Measurements from ENCODE around the gene SDR39U1.

The SDR39U1 gene

GRCh38 chr14:24429395-24430142, 13.0 kb downstream of the SDR39U1 start, which contains the start of the genes CBLN3 and KHNYN:
CBLN3 (minus strand) TSS chr14:24429668; CDS start chr14:24429054, 614 bp downstream.
KHNYN (plus strand) TSS chr14:24429954; CDS start chr14:24430731, 777 bp downstream.
- peak; percentile 90 for DNase-seq (ENCODE audit: low read depth)

GRCh38 chr14:24428628-24429394, 13.8 kb downstream of the SDR39U1 start:
- no peak for DNase-seq (ENCODE audit: low read depth)

DNA sequence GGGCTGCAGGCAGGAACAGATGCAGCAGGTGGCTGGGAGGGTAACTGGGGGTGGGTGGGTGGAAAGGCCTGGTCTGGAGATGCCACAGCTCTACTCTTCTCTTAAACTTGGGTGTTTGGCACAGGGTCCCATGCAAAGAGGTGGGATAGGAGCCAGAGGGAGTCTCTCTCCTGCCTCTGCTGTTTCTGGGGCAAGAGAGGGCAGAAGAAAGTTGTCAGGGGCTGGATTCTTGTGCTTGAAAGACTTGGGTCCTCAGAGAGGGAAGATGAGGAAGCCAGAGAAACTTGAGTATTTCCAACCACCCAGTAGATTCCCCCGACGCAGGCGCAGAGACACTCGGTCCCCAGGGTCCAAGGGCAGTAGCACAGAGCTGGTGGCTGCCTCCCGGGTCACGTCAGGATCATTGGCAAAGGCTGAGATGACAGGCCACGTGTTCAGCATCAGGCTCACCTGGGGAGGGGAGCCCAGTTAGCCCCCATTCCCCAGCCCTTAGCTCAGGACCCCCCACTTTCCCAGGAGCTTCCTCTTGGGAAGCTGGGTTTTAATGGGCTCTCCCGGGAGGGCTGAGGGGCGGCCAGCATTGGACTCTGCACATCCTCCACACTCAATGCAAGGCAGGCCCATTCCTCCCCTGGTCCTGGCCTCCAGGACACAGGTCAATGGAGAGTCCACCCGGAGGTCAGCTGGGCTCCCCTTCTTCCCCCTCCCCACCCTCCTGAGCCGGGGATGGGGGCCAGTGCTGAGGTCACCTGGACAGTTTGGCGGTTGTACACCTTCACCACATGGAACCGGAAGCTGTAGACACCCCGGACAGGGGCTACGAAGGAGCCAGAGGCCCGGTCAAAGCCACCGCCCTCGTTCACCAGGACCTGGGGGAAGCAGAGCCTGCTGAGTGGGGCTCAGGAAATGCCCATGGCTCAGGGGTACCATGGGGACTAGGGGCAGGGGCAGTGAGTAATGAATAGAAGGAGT, 14.8 kb downstream of the SDR39U1 start:
- DNase-seq (ENCODE audit: low read depth) = no peak

DNA sequence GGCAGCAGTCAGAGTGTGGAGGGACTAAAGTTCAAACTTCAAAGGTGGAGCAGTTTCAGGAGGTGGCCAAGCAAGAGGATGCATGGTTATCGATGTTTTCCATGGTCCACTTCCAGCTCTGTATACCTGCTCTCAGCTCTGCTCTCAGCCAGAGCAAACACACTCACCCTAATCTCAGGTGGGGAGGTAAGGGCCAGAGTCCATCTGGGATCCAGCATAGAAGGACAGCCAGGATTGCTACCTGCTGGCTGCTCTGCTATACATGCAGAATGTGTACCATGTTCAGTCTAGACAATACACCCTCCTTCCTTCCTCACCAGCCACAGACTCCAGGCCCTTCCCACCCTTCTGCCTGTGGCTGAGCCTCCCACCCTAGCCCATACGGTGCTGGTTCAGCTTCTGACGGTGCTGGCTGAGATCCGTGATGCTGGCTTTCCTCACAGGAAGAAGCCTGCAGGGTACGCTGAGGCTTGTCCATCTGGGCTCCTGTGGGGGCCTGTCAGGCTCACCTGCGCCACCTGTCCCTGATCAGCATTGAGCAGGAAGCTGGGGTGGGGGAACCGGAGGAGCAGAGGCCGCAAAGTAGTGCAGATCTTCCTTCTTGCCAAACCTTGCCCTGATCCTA, 15.6 kb downstream of the SDR39U1 start:
- no peak for DNase-seq (ENCODE audit: low read depth)

DNA sequence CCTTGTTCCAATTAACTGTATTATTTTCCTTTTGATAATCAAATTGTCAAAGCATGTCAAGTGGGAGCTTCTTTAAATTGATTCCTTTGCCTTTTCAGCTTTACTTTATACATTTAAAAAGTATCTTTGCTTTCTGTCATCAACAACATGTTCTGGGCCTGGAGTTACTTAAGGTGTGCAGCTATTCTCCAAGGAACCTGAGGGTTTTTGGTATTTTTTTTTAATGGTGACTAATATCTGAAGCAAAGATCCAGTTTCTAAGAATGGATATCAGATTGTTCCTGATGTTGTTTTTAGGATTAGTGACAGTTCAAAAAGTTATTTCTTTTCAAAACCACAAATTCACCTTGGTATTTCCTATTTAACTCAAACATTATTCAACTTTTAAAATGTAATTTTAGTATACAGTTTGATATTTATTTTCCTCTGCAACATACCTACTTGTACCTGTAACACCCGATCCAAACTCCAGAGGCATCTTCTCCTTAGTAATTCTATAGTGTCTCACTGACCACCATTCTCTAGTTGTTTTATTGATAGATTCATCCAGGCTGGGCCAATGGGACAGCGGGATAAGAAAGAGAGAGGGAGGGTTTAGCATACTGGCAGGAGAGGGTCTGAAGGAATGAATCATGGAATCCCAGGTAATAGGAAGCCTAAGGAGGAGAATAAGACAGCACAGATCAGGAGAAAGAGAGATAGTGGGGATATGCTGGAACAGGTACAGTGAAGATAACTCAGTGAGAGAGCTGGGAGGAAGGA, 16.2 kb downstream of the SDR39U1 start:
- DNase-seq (ENCODE audit: low read depth) = no peak

DNA sequence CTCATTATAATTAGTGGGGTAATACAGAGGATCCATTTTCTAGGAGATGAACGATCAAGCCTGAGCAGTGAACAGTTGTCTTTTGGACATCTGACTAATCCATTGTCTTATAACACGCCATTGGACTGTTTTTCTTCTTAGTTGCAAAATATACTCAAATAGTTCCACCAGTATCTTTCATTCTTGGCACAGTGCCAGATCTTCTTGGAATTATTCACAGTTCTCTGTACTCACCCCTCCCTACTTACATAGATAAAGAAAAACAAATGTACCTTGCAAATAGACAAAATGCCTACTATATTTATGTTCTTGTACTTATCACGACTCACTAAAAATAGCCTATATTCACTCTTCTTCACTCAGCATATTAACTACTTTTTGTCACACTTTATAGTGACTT, 16.9 kb downstream of the SDR39U1 start:
- peak; percentile 54 for DNase-seq (ENCODE audit: low read depth)

- no peak for DNase-seq (ENCODE audit: low read depth)
Observed at GRCh38 chr14:24422694-24423601, 19.6 kb downstream of the SDR39U1 start.

DNA sequence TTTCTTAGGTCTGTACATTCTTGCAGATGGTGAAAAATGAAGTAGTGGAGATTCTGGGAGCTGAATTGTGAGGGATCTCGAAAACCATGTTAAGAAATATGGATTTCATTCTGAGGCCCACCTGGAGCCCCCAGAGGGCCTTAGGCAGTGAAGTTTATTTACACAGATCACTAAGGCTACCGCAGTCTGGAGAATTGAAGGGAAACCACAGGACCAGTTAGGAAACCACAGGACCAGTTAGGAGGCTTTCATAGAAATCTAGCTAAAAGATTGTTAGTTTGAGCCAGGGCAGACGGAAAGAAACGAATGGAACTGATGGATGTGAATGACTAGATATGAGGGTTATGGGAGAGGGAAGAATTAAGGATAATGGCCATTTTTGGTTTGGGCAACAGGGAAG, 20.3 kb downstream of the SDR39U1 start:
- DNase-seq (ENCODE audit: low read depth) = no peak

DNA sequence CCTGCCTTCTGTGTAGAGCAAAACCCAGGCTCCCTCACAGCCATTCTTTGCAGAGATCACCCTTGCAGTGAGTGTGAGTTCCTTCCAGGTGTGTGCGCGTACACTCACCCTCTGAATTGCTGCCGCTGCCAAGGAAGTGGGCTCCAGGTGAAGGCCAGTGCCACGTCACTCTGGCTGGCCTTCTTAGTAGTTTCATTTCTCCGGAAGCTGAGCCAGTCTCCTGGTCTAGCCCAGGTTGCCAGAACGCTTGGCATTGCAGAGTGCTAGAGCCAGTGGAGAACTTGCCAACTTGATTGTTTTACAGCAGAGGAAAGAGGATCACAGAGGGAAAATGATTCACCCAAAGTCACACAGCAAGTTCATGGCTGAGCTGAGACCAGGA, 24.1 kb downstream of the SDR39U1 start:
- no peak for DNase-seq (ENCODE audit: low read depth)

GRCh38 chr14:24417832-24418491, 24.6 kb downstream of the SDR39U1 start:
- no peak for DNase-seq (ENCODE audit: low read depth)

DNA sequence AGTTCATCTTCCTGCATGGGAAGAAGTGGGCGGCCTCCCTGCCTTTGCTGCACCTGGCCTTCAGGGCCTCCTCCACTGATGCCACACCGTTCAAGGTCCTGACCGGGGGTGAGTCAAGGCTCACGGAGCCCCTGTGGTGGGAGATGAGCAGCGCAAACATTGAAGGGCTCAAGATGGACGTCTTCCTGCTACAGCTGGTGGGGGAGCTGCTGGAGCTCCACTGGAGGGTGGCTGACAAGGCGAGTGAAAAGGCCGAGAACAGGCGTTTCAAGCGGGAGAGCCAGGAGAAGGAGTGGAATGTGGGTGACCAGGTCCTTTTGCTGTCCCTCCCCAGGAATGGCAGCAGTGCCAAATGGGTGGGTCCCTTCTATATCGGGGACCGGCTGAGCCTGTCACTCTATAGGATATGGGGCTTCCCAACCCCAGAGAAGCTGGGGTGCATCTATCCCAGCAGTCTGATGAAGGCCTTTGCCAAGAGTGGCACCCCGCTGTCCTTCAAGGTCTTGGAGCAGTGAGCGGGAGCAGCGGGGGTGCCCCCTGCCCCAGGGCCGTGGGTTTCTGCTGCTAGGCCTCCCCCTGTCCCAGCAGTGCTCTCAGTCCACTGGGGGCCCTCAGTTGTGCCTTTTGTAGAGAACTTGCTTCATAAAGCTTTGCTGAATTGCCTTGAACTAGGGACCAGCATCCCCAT, 25.5 kb downstream of the SDR39U1 start:
- DNase-seq (ENCODE audit: low read depth) = no peak

- no peak for DNase-seq (ENCODE audit: low read depth)
Observed at GRCh38 chr14:24416254-24416931, 26.2 kb downstream of the SDR39U1 start.

DNA sequence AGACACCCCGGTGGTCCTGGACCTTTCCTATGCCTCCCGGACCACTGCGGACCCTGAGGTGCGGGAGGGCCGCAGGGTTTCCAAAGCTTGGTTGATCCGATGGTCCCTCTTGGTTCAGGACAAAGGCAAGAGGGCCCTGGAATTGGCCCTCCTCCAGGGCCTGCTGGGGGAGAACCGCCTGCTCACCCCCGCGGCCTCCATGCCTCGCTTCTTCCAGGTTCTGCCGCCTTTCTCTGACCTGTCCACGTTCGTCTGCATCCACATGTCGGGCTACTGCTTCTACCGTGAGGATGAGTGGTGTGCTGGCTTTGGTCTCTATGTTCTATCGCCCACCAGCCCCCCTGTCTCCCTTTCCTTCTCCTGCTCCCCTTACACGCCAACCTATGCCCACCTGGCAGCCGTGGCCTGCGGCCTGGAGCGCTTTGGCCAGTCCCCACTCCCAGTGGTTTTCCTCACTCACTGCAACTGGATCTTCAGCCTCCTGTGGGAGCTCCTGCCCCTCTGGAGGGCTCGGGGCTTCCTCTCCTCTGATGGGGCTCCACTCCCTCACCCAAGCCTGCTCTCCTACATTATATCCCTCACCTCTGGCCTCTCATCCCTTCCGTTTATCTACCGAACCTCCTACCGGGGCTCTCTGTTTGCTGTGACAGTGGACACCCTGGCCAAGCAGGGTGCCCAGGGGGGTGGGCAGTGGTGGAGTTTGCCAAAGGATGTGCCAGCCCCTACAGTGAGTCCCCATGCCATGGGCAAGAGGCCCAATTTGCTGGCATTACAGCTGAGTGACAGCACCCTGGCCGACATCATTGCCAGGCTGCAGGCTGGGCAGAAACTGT, 26.9 kb downstream of the SDR39U1 start:
- no peak for DNase-seq (ENCODE audit: low read depth)

DNA sequence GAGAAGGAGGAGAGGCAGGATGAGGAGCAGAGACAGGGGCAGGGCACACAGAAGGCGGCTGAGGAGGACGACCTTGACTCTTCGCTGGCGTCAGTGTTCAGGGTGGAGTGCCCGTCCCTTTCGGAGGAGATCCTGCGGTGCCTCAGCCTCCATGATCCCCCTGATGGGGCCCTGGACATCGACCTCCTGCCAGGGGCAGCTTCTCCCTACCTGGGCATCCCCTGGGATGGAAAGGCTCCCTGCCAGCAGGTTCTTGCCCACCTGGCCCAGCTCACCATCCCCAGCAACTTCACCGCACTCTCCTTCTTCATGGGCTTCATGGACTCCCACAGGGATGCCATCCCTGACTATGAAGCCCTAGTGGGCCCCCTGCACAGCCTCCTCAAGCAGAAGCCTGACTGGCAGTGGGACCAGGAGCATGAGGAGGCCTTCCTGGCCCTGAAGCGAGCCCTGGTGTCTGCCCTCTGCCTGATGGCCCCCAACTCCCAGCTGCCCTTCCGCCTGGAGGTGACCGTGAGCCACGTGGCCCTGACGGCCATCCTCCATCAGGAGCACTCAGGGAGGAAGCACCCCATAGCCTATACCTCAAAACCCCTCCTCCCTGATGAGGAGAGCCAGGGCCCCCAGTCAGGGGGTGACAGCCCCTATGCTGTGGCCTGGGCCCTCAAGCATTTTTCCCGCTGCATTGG, 27.7 kb downstream of the SDR39U1 start:
- no peak for DNase-seq (ENCODE audit: low read depth)

DNA sequence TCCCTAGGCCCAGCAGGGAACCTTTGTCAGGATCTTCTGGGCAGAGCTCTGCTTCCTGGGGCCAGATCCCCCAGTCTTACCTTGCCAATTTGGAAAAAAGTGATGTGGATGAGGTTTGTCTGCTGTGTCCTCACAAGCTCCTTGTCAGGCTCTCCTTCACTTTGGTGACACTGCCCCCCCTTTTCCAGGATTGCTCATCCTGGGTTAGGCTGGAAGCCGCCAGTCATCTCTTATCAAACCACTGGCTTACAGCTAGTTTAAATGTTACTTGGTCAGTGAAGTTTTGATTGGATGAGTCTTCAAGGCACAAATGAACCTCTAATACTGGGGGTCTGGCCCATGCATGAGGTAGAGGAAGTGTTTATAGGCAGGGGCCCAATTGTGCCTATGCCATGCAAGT, 28.5 kb downstream of the SDR39U1 start:
- DNase-seq (ENCODE audit: low read depth) = no peak
